Astrocyte (in vitro differentiated cells and primary cell): ENCODE data around the gene CMIP. TPM values are rescaled to one million over a fixed set of nuclear protein-coding genes. Genes with fewer than 3 reads are reported as not detected.

Experiments used
- DNase-seq: peaks from one replicate; pipeline ENCODE4 v3.0.0-alpha.2; 2010; ENCODE audit warnings: low read depth
- FAIRE-seq: peaks from 2 replicates; lab custom pipeline; 2011; peaks lifted over from hg19 to GRCh38; lab: Jason Lieb, UNC
- H2AFZ ChIP-seq: 2 replicates; pipeline ENCODE4 v1.6.0; 2012; ENCODE audit warnings: low read depth, low read length, inconsistent platforms
- H3K27ac ChIP-seq: 2 replicates; pipeline ENCODE4 v1.5.1; 2011; ENCODE audit warnings: low read depth, low read length, inconsistent platforms
- H3K27me3 ChIP-seq: 2 replicates; pipeline ENCODE4 v1.6.0; 2011; ENCODE audit warnings: low read length, inconsistent platforms; ENCODE audit not compliant: insufficient read depth
- H3K36me3 ChIP-seq: 2 replicates; pipeline ENCODE4 v1.5.1; 2011; ENCODE audit warnings: low read length, inconsistent platforms; ENCODE audit not compliant: insufficient read depth
- H3K4me1 ChIP-seq: 2 replicates; pipeline ENCODE4 v1.5.1; 2011; ENCODE audit warnings: low read length, inconsistent platforms; ENCODE audit not compliant: insufficient read depth
- H3K4me2 ChIP-seq: 2 replicates; pipeline ENCODE4 v1.6.0; 2012; ENCODE audit warnings: low read length, inconsistent platforms
- H3K4me3 ChIP-seq: 2 replicates; pipeline ENCODE4 v1.5.1; 2011; ENCODE audit warnings: low read depth, mild to moderate bottlenecking, low read length, inconsistent platforms; ENCODE audit not compliant: insufficient read depth
- H3K79me2 ChIP-seq: 2 replicates; pipeline ENCODE4 v1.6.0; 2012; ENCODE audit warnings: mild to moderate bottlenecking, low read length, inconsistent platforms; ENCODE audit not compliant: insufficient read depth
- H3K9ac ChIP-seq: 2 replicates; pipeline ENCODE4 v1.6.0; 2012; ENCODE audit warnings: mild to moderate bottlenecking, low read length, inconsistent platforms
- H3K9me3 ChIP-seq: 2 replicates; pipeline ENCODE4 v1.5.1; 2012; ENCODE audit warnings: low read depth, mild to moderate bottlenecking, low read length, inconsistent platforms; ENCODE audit not compliant: insufficient read depth
- H4K20me1 ChIP-seq: 2 replicates; pipeline ENCODE4 v1.6.0; 2012; ENCODE audit warnings: low read length, inconsistent platforms; ENCODE audit not compliant: insufficient read depth
- H3K27ac Mint-ChIP-seq: one replicate; pipeline ENCODE4 v1.8.0; 2021; ENCODE audit warnings: mild to moderate bottlenecking, mixed read lengths; ENCODE audit not compliant: unreplicated experiment
- H3K27me3 Mint-ChIP-seq: one replicate; pipeline ENCODE4 v1.8.0; 2021; ENCODE audit warnings: low read depth, mixed read lengths; ENCODE audit not compliant: unreplicated experiment
- H3K36me3 Mint-ChIP-seq: one replicate; pipeline ENCODE4 v1.8.0; 2021; ENCODE audit warnings: low read depth, mixed read lengths; ENCODE audit not compliant: unreplicated experiment
- H3K4me1 Mint-ChIP-seq: one replicate; pipeline ENCODE4 v1.8.0; 2021; ENCODE audit warnings: low read depth, mixed read lengths; ENCODE audit not compliant: unreplicated experiment
- H3K4me3 Mint-ChIP-seq: one replicate; pipeline ENCODE4 v1.8.0; 2021; ENCODE audit warnings: mild to moderate bottlenecking, moderate library complexity, mixed read lengths; ENCODE audit not compliant: unreplicated experiment
- H3K9me3 Mint-ChIP-seq: one replicate; pipeline ENCODE4 v1.8.0; 2021; ENCODE audit warnings: mild to moderate bottlenecking, mixed read lengths; ENCODE audit not compliant: unreplicated experiment
- EZH2 ChIP-seq: IDR thresholded peaks from 2 replicates; pipeline ENCODE4 v1.6.1; 2012; ENCODE audit warnings: mild to moderate bottlenecking, low read length, inconsistent platforms; ENCODE audit not compliant: insufficient read depth
- total RNA-seq: library from RNA; stranded (reverse); gene quantifications from 2 replicates; pipeline ENCODE4 v1.2.1, GENCODE V29; 2021
- TF ChIP-seq, protein P1 (sequence below): IDR thresholded peaks from 2 replicates; pipeline ENCODE4 v1.5.1; 2011; ENCODE audit warnings: low read depth, mild to moderate bottlenecking, inconsistent platforms, low read length, moderate library complexity; ENCODE audit not compliant: insufficient read depth

CMIP gene
- total RNA-seq, 1 donor from 2014 or later, result 71.5 TPM

GRCh38 chr16:81567987-81568748 is 123.6 kb downstream of the CMIP start:
- Histone ChIP-seq H3K4me3 (no peak overlapping the region), H3K9ac (peak overlapping the region; percentile 45), H3K27ac (peak overlapping the region; percentile 28), H3K79me2 (peaks cover 83% of the 10 kb centered on the region), H3K9me3 (no peaks in the 10 kb centered on the region), H3K4me2 (peak overlapping the region; percentile 67), H3K4me1 (peaks cover 21% of the 10 kb centered on the region), H3K36me3 (no peaks in the 10 kb centered on the region), H4K20me1 (peaks cover 100% of the 10 kb centered on the region), H3K27me3 (no peaks in the 10 kb centered on the region), H2AFZ (no peak overlapping the region)
- no peak for TF ChIP-seq EZH2
- TF ChIP-seq, protein P1, sequence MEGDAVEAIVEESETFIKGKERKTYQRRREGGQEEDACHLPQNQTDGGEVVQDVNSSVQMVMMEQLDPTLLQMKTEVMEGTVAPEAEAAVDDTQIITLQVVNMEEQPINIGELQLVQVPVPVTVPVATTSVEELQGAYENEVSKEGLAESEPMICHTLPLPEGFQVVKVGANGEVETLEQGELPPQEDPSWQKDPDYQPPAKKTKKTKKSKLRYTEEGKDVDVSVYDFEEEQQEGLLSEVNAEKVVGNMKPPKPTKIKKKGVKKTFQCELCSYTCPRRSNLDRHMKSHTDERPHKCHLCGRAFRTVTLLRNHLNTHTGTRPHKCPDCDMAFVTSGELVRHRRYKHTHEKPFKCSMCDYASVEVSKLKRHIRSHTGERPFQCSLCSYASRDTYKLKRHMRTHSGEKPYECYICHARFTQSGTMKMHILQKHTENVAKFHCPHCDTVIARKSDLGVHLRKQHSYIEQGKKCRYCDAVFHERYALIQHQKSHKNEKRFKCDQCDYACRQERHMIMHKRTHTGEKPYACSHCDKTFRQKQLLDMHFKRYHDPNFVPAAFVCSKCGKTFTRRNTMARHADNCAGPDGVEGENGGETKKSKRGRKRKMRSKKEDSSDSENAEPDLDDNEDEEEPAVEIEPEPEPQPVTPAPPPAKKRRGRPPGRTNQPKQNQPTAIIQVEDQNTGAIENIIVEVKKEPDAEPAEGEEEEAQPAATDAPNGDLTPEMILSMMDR, result no peak
- peaks cover 25% of the 10 kb centered on the region for H3K4me1 Mint-ChIP-seq
- FAIRE-seq (no peak), DNase-seq (peak; percentile 65)
- no peak overlapping the region for H3K27ac Mint-ChIP-seq
- peaks cover 6% of the 10 kb centered on the region for H3K36me3 Mint-ChIP-seq
- peak overlapping the region; percentile 36 for H3K4me3 Mint-ChIP-seq
- no peaks in the 10 kb centered on the region for H3K27me3 Mint-ChIP-seq
- peaks cover 2% of the 10 kb centered on the region for H3K9me3 Mint-ChIP-seq

GRCh38 chr16:81568749-81569087 is 124.1 kb downstream of the CMIP start:
- DNase-seq, result no peak
- peaks cover 100% of the 10 kb centered on the region for H4K20me1 ChIP-seq
- no peak overlapping the region for H3K4me3 ChIP-seq
- peaks cover 6% of the 10 kb centered on the region for H3K36me3 Mint-ChIP-seq
- no peaks in the 10 kb centered on the region for H3K27me3 Mint-ChIP-seq
- peaks cover 2% of the 10 kb centered on the region for H3K9me3 Mint-ChIP-seq
- H3K4me1 ChIP-seq, result peaks cover 21% of the 10 kb centered on the region
- H3K79me2 ChIP-seq, result peaks cover 79% of the 10 kb centered on the region
- H3K4me1 Mint-ChIP-seq, result peaks cover 25% of the 10 kb centered on the region
- no peaks in the 10 kb centered on the region for H3K36me3 ChIP-seq
- no peak overlapping the region for H3K4me3 Mint-ChIP-seq
- H3K4me2 ChIP-seq, result peak overlapping the region; percentile 67
- H3K9ac ChIP-seq, result peak overlapping the region; percentile 45
- H3K27ac ChIP-seq, result peak overlapping the region; percentile 28
- no peak overlapping the region for H2AFZ ChIP-seq
- H3K27ac Mint-ChIP-seq, result no peak overlapping the region
- FAIRE-seq, result no peak
- H3K9me3 ChIP-seq, result no peaks in the 10 kb centered on the region
- H3K27me3 ChIP-seq, result no peaks in the 10 kb centered on the region
- TF ChIP-seq, protein P1, result no peak

DNA sequence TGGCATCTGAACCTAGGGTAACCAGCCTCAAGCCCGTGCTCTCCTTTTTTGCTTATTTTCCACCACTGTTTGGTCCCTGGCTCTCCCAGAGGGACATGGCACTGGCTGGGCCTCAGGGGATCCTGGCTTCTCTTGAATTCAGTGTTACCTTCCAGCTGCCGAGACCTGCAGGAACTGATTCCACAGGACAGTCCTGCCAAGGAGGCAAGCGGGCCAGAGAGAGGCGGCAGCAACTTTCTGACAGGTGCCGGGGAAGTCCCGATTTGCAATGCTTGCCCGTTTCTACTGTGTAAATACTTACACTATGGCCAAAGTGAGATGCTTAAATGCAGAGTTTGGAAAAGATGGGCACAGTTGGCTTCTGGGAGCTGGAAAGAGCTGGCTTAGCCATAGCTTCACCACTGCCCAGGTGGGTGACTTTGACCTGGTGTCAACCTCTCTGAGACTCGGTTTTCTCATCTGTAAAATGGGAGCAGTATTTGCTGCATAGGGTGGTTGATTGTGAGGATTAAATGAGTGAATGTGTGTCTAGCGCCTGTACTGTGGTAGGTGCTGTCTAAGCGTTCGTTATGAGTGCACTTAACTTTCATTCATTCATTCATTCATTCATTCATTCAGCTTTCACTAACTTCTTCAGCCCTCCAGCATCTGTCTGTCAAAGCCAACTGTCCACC is 124.9 kb downstream of the CMIP start:
- Histone ChIP-seq H3K4me1 (peaks cover 15% of the 10 kb centered on the region), H3K79me2 (peaks cover 85% of the 10 kb centered on the region), H3K9me3 (no peaks in the 10 kb centered on the region), H4K20me1 (peaks cover 100% of the 10 kb centered on the region), H3K9ac (no peak overlapping the region), H3K4me2 (no peak overlapping the region), H3K4me3 (no peak overlapping the region), H3K27ac (no peak overlapping the region), H3K36me3 (no peaks in the 10 kb centered on the region), H3K27me3 (no peaks in the 10 kb centered on the region), H2AFZ (no peak overlapping the region)
- TF ChIP-seq, protein P1, result no peak
- TF ChIP-seq EZH2, result no peak
- Mint-ChIP-seq H3K27ac (no peak overlapping the region), H3K9me3 (peaks cover 2% of the 10 kb centered on the region), H3K27me3 (no peaks in the 10 kb centered on the region), H3K36me3 (peaks cover 6% of the 10 kb centered on the region), H3K4me1 (peaks cover 21% of the 10 kb centered on the region), H3K4me3 (no peak overlapping the region)
- FAIRE-seq (no peak), DNase-seq (no peak)
